HepG2 (cell line): ENCODE results near the gene TGFBR1. TPM values are rescaled to one million over a fixed set of nuclear protein-coding genes. Genes with fewer than 3 reads are reported as not detected.

Experiments used
- ATAC-seq: fragments of 200-7000 bp; cut with Tn5 transposase; 3 replicates; pipeline ENCODE4 v1.9.1; 2020; ENCODE audit warnings: mild to moderate bottlenecking, moderate library complexity
- BruUV-seq: library from RNA; stranded (reverse); fragments of 400-500 nt; replicated peaks from 2 replicates; lab custom pipeline; 2021; lab: Mats Ljungman, UMichigan
- CTCF ChIA-PET: fragments of 300-600 bp; formaldehyde crosslinking; extraction: SDS; loops from one replicate; lab custom pipeline; 2021; ENCODE audit warnings: low total read pairs, inconsistent platforms, low intra/inter-chr PET ratio; lab: Yijun Ruan, JAX
- POLR2A ChIA-PET: fragments of 350-600 bp; sonication (Branson Sonifier 250); formaldehyde crosslinking; loops from one replicate; lab custom pipeline; 2020; ENCODE audit warnings: antibody characterized with exemption, inconsistent platforms; lab: Yijun Ruan, JAX
- DNase-seq: peaks from one replicate; pipeline ENCODE4 v3.0.0-alpha.2; 2015; ENCODE audit warnings: low spot score
- FAIRE-seq: peaks from 3 replicates; lab custom pipeline; 2011; peaks lifted over from hg19 to GRCh38; lab: Jason Lieb, UNC
- H2AFZ ChIP-seq: one replicate; pipeline ENCODE4 v1.6.1; 2011; ENCODE audit warnings: low read length, inconsistent platforms
- H3K27ac ChIP-seq: fragments of 300-600 bp; 3 replicates; pipeline ENCODE4 v1.8.0; 2011; ENCODE audit warnings: mixed run types, mild to moderate bottlenecking, mixed read lengths, low read length, inconsistent platforms; ENCODE audit not compliant: insufficient read depth; ENCODE audit errors: extremely low read length
- H3K27me3 ChIP-seq, 2 experiments: fragments of 200-600 bp in 1 of 2; 2 replicates in 1 of 2; 3 replicates in 1 of 2; pipeline versions ENCODE4 v1.6.0 to v1.8.0; 2011; ENCODE audit warnings: low read length in 2 of 2, mild to moderate bottlenecking in 2 of 2, moderate library complexity in 2 of 2, inconsistent platforms in 1 of 2; ENCODE audit not compliant: insufficient read depth in 2 of 2, control insufficient read depth in 1 of 2
- H3K36me3 ChIP-seq, 2 experiments: fragments of 200-600 bp in 1 of 2; replicated peaks in 1 of 2; 2 replicates in 1 of 2; 3 replicates in 1 of 2; pipeline versions ENCODE4 v1.5.1 to v1.8.0; 2011; ENCODE audit warnings: low read length in 2 of 2, inconsistent platforms in 1 of 2; ENCODE audit not compliant: insufficient read depth in 2 of 2, control insufficient read depth in 1 of 2
- H3K4me1 ChIP-seq: 2 replicates; pipeline ENCODE4 v1.5.1; 2012; ENCODE audit warnings: low read length, inconsistent platforms; ENCODE audit not compliant: insufficient read depth
- H3K4me2 ChIP-seq: 2 replicates; pipeline ENCODE4 v1.6.0; 2011; ENCODE audit warnings: low read depth, low read length, inconsistent platforms
- H3K4me3 ChIP-seq, 3 experiments: fragments of 200-600 bp in 1 of 3; sonication (generic), shearing (Covaris generic) in 1 of 3; replicated peaks in 1 of 3; 2 replicates each; pipeline ENCODE4 v1.5.1; 2011 to 2016; ENCODE audit warnings: low read length in 3 of 3, inconsistent platforms in 2 of 3, low read depth in 2 of 3, mild to moderate bottlenecking in 2 of 3, control low read depth in 1 of 3, mixed read lengths in 1 of 3; ENCODE audit not compliant: insufficient read depth in 1 of 3
- H3K79me2 ChIP-seq: one replicate; pipeline ENCODE4 v1.6.1; 2011; ENCODE audit warnings: low read length, inconsistent platforms; ENCODE audit not compliant: insufficient read depth
- H3K9ac ChIP-seq: 2 replicates; pipeline ENCODE4 v1.6.0; 2011; ENCODE audit warnings: mild to moderate bottlenecking, low read depth, low read length, inconsistent platforms; ENCODE audit not compliant: insufficient read depth
- H3K9me3 ChIP-seq: 2 replicates; pipeline ENCODE4 v1.5.1; 2012; ENCODE audit warnings: mild to moderate bottlenecking, low read length
- H4K20me1 ChIP-seq: 2 replicates; pipeline ENCODE4 v1.6.0; 2011; ENCODE audit warnings: inconsistent platforms, mild to moderate bottlenecking, low read length, moderate library complexity; ENCODE audit not compliant: insufficient read depth
- AGO1 ChIP-seq: fragments of 200-400 bp; formaldehyde crosslinking; IDR thresholded peaks from 2 replicates; pipeline ENCODE4 v1.6.1; 2017; ENCODE audit warnings: mild to moderate bottlenecking, low read depth, low read length, moderate library complexity; ENCODE audit not compliant: poor library complexity, severe bottlenecking
- KAT7 ChIP-seq: IDR thresholded peaks from 2 replicates; pipeline ENCODE4 v1.6.1; 2018; ENCODE audit warnings: borderline replicate concordance, missing compliant biosample characterization
- KLF15 ChIP-seq: sonication (generic); formaldehyde crosslinking; IDR thresholded peaks from 2 replicates; pipeline ENCODE4 v1.8.1; 2023; ENCODE audit warnings: borderline replicate concordance, mild to moderate bottlenecking, inconsistent platforms, missing genetic modification reagents, mixed read lengths
- PHF20 ChIP-seq: sonication (generic); formaldehyde crosslinking; IDR thresholded peaks from 2 replicates; pipeline ENCODE4 v1.5.0; 2020; ENCODE audit warnings: mild to moderate bottlenecking, missing genetic modification reagents
- TBX2 ChIP-seq: sonication (generic); formaldehyde crosslinking; IDR thresholded peaks from 2 replicates; pipeline ENCODE4 v1.5.0; 2020; ENCODE audit warnings: missing genetic modification reagents, mild to moderate bottlenecking, borderline replicate concordance
- TCF7 ChIP-seq: sonication (generic); IDR thresholded peaks from 2 replicates; pipeline ENCODE4 v1.6.1; 2016; ENCODE audit warnings: antibody characterized with exemption, low read depth
- TOPORS ChIP-seq: sonication (generic); formaldehyde crosslinking; IDR thresholded peaks from 2 replicates; pipeline ENCODE4 v1.8.0; 2023; ENCODE audit warnings: mild to moderate bottlenecking, missing genetic modification reagents
- ZNF232 ChIP-seq: sonication (generic); formaldehyde crosslinking; IDR thresholded peaks from 2 replicates; pipeline ENCODE4 v1.4.0; 2020; ENCODE audit warnings: missing genetic modification reagents, borderline replicate concordance
- ZNF678 ChIP-seq: sonication (generic); formaldehyde crosslinking; IDR thresholded peaks from 2 replicates; pipeline ENCODE4 v1.4.0; 2020; ENCODE audit warnings: mild to moderate bottlenecking, missing genetic modification reagents
- ZNF878 ChIP-seq: sonication (generic); formaldehyde crosslinking; IDR thresholded peaks from 2 replicates; pipeline ENCODE4 v1.8.1; 2023; ENCODE audit warnings: mild to moderate bottlenecking, missing genetic modification reagents, moderate library complexity
- whole genome bisulfite sequencing: methylation state at CpG from one replicate; pipeline ENCODE4 v1.1.6; 2017; ENCODE audit warnings: low lambda C conversion rate; 5-methylcytosine and 5-hydroxymethylcytosine counted together
- in situ Hi-C: cut with HindIII; loops from 2 replicates; pipeline ENCODE4 v1.10.0; 2017; ENCODE audit warnings: low pct_unique_long_range_greater_than_20kb; ENCODE audit not compliant: extremely low pct_ligation_motif_present
- intact Hi-C: fragments of 100-400 bp; cut with micrococcal nuclease; formaldehyde crosslinking; loops from one replicate; pipeline ENCODE4 v1.10.0; 2022; ENCODE audit not compliant: unreplicated experiment
- polyA plus RNA-seq, 8 experiments: library from polyadenylated mRNA; depleted of rRNA in 3 of 8; stranded (reverse) in 7 of 8; unstranded in 1 of 8; fragments of >200 nt; fragmentation: Illumina TruSeq in 4 of 8; extraction: Trizol in 4 of 8; gene quantifications; 2 replicates each; pipeline versions ENCODE4 v1.2.1 to v1.2.3, GENCODE V29; 2011 to 2016; ENCODE audit warnings: low read depth in 4 of 8, missing spikeins in 1 of 8, mixed read lengths in 1 of 8; ENCODE audit not compliant: insufficient read depth in 1 of 8
- total RNA-seq, 5 experiments: library from RNA; depleted of rRNA; stranded (reverse); fragments of >200 nt; fragmentation: Illumina TruSeq; extraction: Trizol; gene quantifications; 2 replicates each; pipeline ENCODE4 v1.2.3, GENCODE V29; 2016; ENCODE audit warnings: low read depth in 1 of 5
- TF ChIP-seq, protein P1 (sequence below): sonication (generic); formaldehyde crosslinking; IDR thresholded peaks from 2 replicates; pipeline ENCODE4 v1.5.1; 2020; ENCODE audit warnings: mild to moderate bottlenecking, missing genetic modification reagents, borderline replicate concordance
- TF ChIP-seq, protein P2 (sequence below): sonication (generic); formaldehyde crosslinking; IDR thresholded peaks from 2 replicates; pipeline ENCODE4 v1.8.0; 2022; ENCODE audit warnings: mild to moderate bottlenecking, missing genetic modification reagents; ENCODE audit not compliant: insufficient replicate concordance
- TF ChIP-seq, protein P3 (sequence below): sonication (generic); formaldehyde crosslinking; conservative IDR thresholded peaks from 2 replicates; pipeline ENCODE4 v1.4.0; 2020; ENCODE audit warnings: mild to moderate bottlenecking, missing genetic modification reagents, moderate library complexity
- TF ChIP-seq, protein P4 (sequence below): sonication (generic); formaldehyde crosslinking; IDR thresholded peaks from 2 replicates; pipeline ENCODE4 v1.8.0; 2022; ENCODE audit warnings: mild to moderate bottlenecking, missing genetic modification reagents, moderate library complexity
- TF ChIP-seq, protein P5 (sequence below): sonication (generic); formaldehyde crosslinking; IDR thresholded peaks from 2 replicates; pipeline ENCODE4 v1.4.0; 2020; ENCODE audit warnings: mild to moderate bottlenecking, missing genetic modification reagents

TGFBR1 gene
- total and polyA plus RNA-seq, 2 of the 13 experiments (the other 11 are each of a cell fraction or from before 2014, with no cell fraction given), result 16.8 to 23.9 TPM

DNA sequence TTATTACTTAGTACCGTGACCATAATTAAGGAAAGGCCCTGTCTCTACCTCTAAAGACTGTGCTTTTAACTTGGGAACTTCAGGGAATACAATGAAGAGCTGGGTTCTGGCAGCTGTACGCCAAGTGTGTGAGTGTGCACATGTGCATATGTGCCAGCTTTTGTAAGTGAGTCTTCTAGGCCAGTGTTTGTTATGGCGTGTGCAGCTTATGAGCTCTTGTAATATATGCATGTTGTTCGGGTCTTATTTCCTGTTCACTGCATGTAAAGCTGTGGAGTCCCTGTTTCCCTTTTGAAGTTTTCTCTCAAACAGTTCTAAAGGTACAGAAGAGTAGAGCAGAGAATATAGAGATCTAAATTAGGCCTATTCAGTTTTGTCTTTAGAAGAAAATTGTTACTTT is 30.5 kb downstream of the TGFBR1 start:
- ChIA-PET POLR2A (interaction anchor here (0.7 kb wide), 1 partner anchor 1285 kb away, joined by 4 read pairs; no protein-coding TSS in a partner anchor), CTCF (no interaction called here)
- Histone ChIP-seq H3K27ac (no peak overlapping the region), H3K36me3 (peaks cover 2 to 4% of the 10 kb centered on the region in 2 experiments; a peak in 2 of 5 replicates), H4K20me1 (no peaks in the 10 kb centered on the region), H3K4me3 (no peak overlapping the region), H3K4me2 (no peak overlapping the region), H3K9ac (no peak overlapping the region), H3K9me3 (no peaks in the 10 kb centered on the region), H3K4me1 (no peaks in the 10 kb centered on the region), H3K79me2 (no peaks in the 10 kb centered on the region), H2AFZ (no peak overlapping the region), H3K27me3 (no peaks in the 10 kb centered on the region)
- 97% methylated on average over 4 of the region's 4 CpGs for WGBS
- DNase-seq, result no peak
- TF ChIP-seq ZNF678 (CRISPR knock-in tag) (no peak), AGO1 (no peak), TOPORS (CRISPR knock-in tag) (no peak), ZNF878 (CRISPR knock-in tag) (no peak), TBX2 (CRISPR knock-in tag) (no peak), KLF15 (no peak), PHF20 (CRISPR knock-in tag) (no peak), KAT7 (CRISPR knock-in tag) (no peak), TCF7 (no peak), ZNF232 (CRISPR knock-in tag) (no peak)
- TF ChIP-seq, protein P1, sequence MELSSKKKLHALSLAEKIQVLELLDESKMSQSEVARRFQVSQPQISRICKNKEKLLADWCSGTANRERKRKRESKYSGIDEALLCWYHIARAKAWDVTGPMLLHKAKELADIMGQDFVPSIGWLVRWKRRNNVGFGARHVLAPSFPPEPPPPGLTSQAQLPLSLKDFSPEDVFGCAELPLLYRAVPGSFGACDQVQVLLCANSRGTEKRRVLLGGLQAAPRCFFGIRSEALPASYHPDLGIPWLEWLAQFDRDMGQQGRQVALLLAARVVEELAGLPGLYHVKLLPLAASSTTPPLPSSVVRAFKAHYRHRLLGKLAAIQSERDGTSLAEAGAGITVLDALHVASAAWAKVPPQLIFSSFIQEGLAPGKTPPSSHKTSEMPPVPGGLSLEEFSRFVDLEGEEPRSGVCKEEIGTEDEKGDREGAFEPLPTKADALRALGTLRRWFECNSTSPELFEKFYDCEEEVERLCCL (CRISPR knock-in tag), result no peak
- TF ChIP-seq, protein P2, sequence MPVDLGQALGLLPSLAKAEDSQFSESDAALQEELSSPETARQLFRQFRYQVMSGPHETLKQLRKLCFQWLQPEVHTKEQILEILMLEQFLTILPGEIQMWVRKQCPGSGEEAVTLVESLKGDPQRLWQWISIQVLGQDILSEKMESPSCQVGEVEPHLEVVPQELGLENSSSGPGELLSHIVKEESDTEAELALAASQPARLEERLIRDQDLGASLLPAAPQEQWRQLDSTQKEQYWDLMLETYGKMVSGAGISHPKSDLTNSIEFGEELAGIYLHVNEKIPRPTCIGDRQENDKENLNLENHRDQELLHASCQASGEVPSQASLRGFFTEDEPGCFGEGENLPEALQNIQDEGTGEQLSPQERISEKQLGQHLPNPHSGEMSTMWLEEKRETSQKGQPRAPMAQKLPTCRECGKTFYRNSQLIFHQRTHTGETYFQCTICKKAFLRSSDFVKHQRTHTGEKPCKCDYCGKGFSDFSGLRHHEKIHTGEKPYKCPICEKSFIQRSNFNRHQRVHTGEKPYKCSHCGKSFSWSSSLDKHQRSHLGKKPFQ (CRISPR knock-in tag), result no peak
- TF ChIP-seq, protein P3, sequence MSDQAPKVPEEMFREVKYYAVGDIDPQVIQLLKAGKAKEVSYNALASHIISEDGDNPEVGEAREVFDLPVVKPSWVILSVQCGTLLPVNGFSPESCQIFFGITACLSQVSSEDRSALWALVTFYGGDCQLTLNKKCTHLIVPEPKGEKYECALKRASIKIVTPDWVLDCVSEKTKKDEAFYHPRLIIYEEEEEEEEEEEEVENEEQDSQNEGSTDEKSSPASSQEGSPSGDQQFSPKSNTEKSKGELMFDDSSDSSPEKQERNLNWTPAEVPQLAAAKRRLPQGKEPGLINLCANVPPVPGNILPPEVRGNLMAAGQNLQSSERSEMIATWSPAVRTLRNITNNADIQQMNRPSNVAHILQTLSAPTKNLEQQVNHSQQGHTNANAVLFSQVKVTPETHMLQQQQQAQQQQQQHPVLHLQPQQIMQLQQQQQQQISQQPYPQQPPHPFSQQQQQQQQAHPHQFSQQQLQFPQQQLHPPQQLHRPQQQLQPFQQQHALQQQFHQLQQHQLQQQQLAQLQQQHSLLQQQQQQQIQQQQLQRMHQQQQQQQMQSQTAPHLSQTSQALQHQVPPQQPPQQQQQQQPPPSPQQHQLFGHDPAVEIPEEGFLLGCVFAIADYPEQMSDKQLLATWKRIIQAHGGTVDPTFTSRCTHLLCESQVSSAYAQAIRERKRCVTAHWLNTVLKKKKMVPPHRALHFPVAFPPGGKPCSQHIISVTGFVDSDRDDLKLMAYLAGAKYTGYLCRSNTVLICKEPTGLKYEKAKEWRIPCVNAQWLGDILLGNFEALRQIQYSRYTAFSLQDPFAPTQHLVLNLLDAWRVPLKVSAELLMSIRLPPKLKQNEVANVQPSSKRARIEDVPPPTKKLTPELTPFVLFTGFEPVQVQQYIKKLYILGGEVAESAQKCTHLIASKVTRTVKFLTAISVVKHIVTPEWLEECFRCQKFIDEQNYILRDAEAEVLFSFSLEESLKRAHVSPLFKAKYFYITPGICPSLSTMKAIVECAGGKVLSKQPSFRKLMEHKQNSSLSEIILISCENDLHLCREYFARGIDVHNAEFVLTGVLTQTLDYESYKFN (CRISPR knock-in tag), result no peak
- TF ChIP-seq, protein P4, sequence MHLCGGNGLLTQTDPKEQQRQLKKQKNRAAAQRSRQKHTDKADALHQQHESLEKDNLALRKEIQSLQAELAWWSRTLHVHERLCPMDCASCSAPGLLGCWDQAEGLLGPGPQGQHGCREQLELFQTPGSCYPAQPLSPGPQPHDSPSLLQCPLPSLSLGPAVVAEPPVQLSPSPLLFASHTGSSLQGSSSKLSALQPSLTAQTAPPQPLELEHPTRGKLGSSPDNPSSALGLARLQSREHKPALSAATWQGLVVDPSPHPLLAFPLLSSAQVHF (CRISPR knock-in tag), result no peak
- TF ChIP-seq, protein P5, sequence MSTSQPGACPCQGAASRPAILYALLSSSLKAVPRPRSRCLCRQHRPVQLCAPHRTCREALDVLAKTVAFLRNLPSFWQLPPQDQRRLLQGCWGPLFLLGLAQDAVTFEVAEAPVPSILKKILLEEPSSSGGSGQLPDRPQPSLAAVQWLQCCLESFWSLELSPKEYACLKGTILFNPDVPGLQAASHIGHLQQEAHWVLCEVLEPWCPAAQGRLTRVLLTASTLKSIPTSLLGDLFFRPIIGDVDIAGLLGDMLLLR (CRISPR knock-in tag), result no peak
- no peak for ATAC-seq
- in situ Hi-C loops, result loop anchor here (5.0 kb wide), 1 partner anchor 138 kb away; no protein-coding TSS in a partner anchor
- intact Hi-C loops, result no loop called here
- BruUV-seq, result no TSS peak
- no peak for FAIRE-seq
